ENCODE data around the gene RAB39B. TPM values are rescaled to one million over a fixed set of nuclear protein-coding genes. Genes with fewer than 3 reads are reported as not detected.
A peak's percentile ranks its signal among the peaks of the same experiment; 100 is the strongest.

RAB39B gene
- total RNA-seq (ENCODE audit: low replicate concordance), result 6.3 and 8.7 TPM in 2 replicates

- H3K4me1 Mint-ChIP-seq, result peaks cover 3% of the 10 kb centered on the region
- H3K27ac ChIP-seq, result no peak within 1 kb of the TSS
These were observed at the start of gene RAB39B for GRCh38 chrX:155263854-155264628. Gene RAB39B (minus strand): TSS chrX:155264491. CDS start chrX:155264288, 203 bp downstream.

DNA sequence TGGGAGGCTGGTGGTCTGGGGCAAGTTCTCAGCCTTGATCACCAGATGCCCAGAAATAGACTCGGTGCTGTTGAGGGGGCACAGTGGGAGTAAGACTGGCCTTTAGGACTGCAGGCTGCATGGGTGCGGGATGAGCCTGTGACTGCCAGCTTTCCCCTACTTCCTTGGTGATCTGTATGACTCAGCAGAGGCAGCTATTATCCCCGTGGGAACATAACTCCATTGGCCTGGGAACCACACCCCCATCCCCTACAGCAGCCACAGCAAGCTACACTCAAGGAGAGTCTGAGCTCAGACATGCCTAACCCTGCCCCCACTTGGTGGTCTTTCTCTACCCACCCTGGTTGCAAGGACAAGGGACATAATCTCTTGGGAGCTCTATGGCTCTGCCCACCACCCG lies 49.5 kb upstream of the RAB39B start:
- H3K4me1 Mint-ChIP-seq, result no peaks in the 10 kb centered on the region
- no peak overlapping the region for H3K9ac ChIP-seq
- no peak overlapping the region for H3K27ac ChIP-seq
- H3K4me1 ChIP-seq, result no peaks in the 10 kb centered on the region
- no peaks in the 10 kb centered on the region for H4K20me1 ChIP-seq (ENCODE audit: low read depth)
- TF ChIP-seq EZH2phosphoT487 (IDR thresholded peaks at IDR 0.05) (no peak), EZH2 (IDR thresholded peaks at IDR 0.05) (no peak)
- TF ChIP-seq, protein P1, sequence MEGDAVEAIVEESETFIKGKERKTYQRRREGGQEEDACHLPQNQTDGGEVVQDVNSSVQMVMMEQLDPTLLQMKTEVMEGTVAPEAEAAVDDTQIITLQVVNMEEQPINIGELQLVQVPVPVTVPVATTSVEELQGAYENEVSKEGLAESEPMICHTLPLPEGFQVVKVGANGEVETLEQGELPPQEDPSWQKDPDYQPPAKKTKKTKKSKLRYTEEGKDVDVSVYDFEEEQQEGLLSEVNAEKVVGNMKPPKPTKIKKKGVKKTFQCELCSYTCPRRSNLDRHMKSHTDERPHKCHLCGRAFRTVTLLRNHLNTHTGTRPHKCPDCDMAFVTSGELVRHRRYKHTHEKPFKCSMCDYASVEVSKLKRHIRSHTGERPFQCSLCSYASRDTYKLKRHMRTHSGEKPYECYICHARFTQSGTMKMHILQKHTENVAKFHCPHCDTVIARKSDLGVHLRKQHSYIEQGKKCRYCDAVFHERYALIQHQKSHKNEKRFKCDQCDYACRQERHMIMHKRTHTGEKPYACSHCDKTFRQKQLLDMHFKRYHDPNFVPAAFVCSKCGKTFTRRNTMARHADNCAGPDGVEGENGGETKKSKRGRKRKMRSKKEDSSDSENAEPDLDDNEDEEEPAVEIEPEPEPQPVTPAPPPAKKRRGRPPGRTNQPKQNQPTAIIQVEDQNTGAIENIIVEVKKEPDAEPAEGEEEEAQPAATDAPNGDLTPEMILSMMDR (IDR thresholded peaks at IDR 0.05), result no peak
- H3K4me3 ChIP-seq, result no peak overlapping the region
- peaks cover 35% of the 10 kb centered on the region for H3K9me3 Mint-ChIP-seq
- no peaks in the 10 kb centered on the region for H3F3A ChIP-seq (ENCODE audit: low read depth)
- H3K27me3 Mint-ChIP-seq (ENCODE audit: insufficient read depth, low read depth), result no peaks in the 10 kb centered on the region
- no peaks in the 10 kb centered on the region for H3K79me2 ChIP-seq (ENCODE audit: low read depth)
- no peak overlapping the region for H3K27ac Mint-ChIP-seq
- H3K27me3 ChIP-seq, result no peaks in the 10 kb centered on the region
- H3K9me3 ChIP-seq (ENCODE audit: low read depth), result peaks cover 18% of the 10 kb centered on the region
- no peak for DNase-seq (ENCODE audit: low spot score)
- no peak overlapping the region for H3K4me3 Mint-ChIP-seq
- H3K4me2 ChIP-seq, result no peak overlapping the region
- H2AFZ ChIP-seq (replicated peaks), result no peak overlapping the region
- H3K36me3 ChIP-seq, result peaks cover 3% of the 10 kb centered on the region
- H3K36me3 Mint-ChIP-seq, result no peaks in the 10 kb centered on the region

More at GRCh38 chrX:155263854-155264628, at the start of gene RAB39B:
- Histone ChIP-seq H3K9ac (no peak within 1 kb of the TSS), H3K4me3 (peak within 1 kb of the TSS; percentile 59), H3K4me2 (peak within 1 kb of the TSS; percentile 73), H3K36me3 (no peaks in the 10 kb centered on the region), H3K4me1 (no peaks in the 10 kb centered on the region), H2AFZ (replicated peaks) (peak within 1 kb of the TSS; percentile 81), H3K27me3 (no peaks in the 10 kb centered on the region), H3K9me3 (ENCODE audit: low read depth) (peaks cover 12% of the 10 kb centered on the region), H3F3A (ENCODE audit: low read depth) (no peaks in the 10 kb centered on the region), H3K79me2 (ENCODE audit: low read depth) (peaks cover 17% of the 10 kb centered on the region), H4K20me1 (ENCODE audit: low read depth) (no peaks in the 10 kb centered on the region)
- TF ChIP-seq, protein P1 (IDR thresholded peaks at IDR 0.05), result peak; percentile 16
- TF ChIP-seq EZH2phosphoT487 (IDR thresholded peaks at IDR 0.05), result no peak
- peak; percentile 75 for DNase-seq (ENCODE audit: low spot score)
- H3K27ac Mint-ChIP-seq, result no peak within 1 kb of the TSS
- H3K9me3 Mint-ChIP-seq, result peaks cover 5% of the 10 kb centered on the region
- peak within 1 kb of the TSS; percentile 89 for H3K4me3 Mint-ChIP-seq
- H3K27me3 Mint-ChIP-seq (ENCODE audit: insufficient read depth, low read depth), result no peaks in the 10 kb centered on the region
- peaks cover 3% of the 10 kb centered on the region for H3K36me3 Mint-ChIP-seq

DNA sequence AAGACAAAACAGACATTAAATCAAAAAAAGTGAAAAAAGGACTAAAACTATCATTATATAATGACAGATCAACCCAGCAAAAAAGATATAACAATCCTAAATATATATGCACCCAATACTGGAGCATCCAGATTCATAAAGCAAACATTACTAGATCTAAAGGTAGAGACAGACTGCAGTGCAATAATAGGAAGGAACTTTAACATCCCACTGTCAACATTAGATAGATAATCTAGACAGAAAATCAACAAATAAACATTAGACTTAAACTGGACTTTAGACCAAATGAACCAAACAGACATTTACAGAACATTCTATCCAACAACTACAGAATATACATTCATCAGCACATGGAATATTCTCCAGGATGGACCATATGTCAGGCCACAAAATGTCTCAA lies 29.5 kb upstream of the RAB39B start:
- Histone ChIP-seq H2AFZ (replicated peaks) (no peak overlapping the region), H3K9ac (no peak overlapping the region), H3K4me3 (no peak overlapping the region), H3K27me3 (no peaks in the 10 kb centered on the region), H3K4me2 (no peak overlapping the region), H3K36me3 (no peaks in the 10 kb centered on the region), H3F3A (ENCODE audit: low read depth) (no peaks in the 10 kb centered on the region), H3K4me1 (peaks cover 3% of the 10 kb centered on the region), H3K9me3 (ENCODE audit: low read depth) (no peaks in the 10 kb centered on the region), H3K27ac (no peak overlapping the region), H3K79me2 (ENCODE audit: low read depth) (no peaks in the 10 kb centered on the region), H4K20me1 (ENCODE audit: low read depth) (no peaks in the 10 kb centered on the region)
- H3K4me3 Mint-ChIP-seq, result no peak overlapping the region
- no peak for DNase-seq (ENCODE audit: low spot score)
- H3K9me3 Mint-ChIP-seq, result peaks cover 6% of the 10 kb centered on the region
- no peaks in the 10 kb centered on the region for H3K27me3 Mint-ChIP-seq (ENCODE audit: insufficient read depth, low read depth)
- no peak overlapping the region for H3K27ac Mint-ChIP-seq
- H3K36me3 Mint-ChIP-seq, result no peaks in the 10 kb centered on the region
- H3K4me1 Mint-ChIP-seq, result no peaks in the 10 kb centered on the region
- TF ChIP-seq, protein P1 (IDR thresholded peaks at IDR 0.05), result no peak
- TF ChIP-seq EZH2 (IDR thresholded peaks at IDR 0.05) (no peak), EZH2phosphoT487 (IDR thresholded peaks at IDR 0.05) (no peak)

Data from neural progenitor cell (in vitro differentiated cells).